ENCODE measurements around the gene SLC2A11.
A peak's percentile ranks its signal among the peaks of the same experiment; 100 is the strongest.

SLC2A11 gene

DNA sequence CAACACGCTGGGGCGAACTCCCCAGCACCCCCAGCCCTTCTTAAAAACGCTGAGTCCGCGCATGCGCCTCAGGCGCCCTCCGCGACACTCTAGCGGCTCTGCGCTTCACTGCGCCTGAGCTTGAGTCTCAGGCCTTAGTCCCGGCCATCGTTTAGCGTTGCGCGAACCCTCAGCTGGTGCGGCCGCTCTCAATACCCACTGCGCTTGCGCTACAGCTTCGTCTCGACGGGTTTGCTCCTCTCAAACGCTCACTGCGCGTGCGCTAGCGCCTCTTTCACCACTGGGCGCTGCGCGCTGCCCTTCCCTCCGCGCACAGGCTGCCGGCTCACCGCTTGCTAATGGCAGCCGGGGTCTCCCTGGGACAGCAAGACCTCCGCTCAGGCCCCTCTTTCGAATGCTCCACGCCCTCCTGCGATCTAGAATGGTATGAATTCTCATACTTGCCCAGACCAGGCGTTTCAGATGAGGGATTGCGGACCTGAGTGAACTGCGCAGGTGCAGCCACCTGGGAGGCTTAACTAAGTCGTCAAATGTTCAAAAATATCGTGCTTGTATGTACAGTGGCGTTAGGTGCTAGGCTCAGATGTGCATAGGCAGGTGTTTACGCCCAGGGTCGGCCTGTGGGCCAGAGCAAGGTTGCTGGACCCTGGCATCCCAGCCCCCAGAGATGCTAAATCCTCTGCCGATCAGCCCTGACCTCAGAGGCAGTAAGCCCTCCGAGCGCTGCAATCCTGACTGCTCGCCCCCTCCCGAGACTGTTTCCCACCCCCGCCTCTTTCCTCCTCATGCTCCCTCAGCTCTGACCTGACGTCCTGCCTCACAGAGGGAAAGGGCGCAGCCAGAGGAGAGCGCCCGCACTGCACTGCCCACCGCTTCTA is at the start of gene SLC2A11:
Gene SLC2A11 (plus strand): TSS at position 270 of the 878 bp plus-strand sequence. CDS start 125 bp downstream, at position 395.
- peak; percentile 97 for DNase-seq (ENCODE audit: low read depth in 2 of 2)

GRCh38 chr22:23812378-23812777 is 45.3 kb upstream of the SLC2A11 start:
- no peak for DNase-seq (ENCODE audit: low read depth in 2 of 2)
- TF ChIP-seq CTCF (IDR thresholded peaks at IDR 0.05; ENCODE audit: low read depth, low read length), result no peak
- no peak overlapping the region for H3K4me3 ChIP-seq (replicated peaks in 1 of 2; ENCODE audit: low read depth in 2 of 2, low read length in 2 of 2)

More for the DNA sequence above, at the start of gene SLC2A11:
- peak within 1 kb of the TSS; percentile 66 to 73 for H3K4me3 ChIP-seq (replicated peaks in 1 of 2; ENCODE audit: low read depth in 2 of 2, low read length in 2 of 2)
- TF ChIP-seq CTCF (IDR thresholded peaks at IDR 0.05; ENCODE audit: low read depth, low read length), result peak; percentile 36

GRCh38 chr22:23815541-23816155 is 42.0 kb upstream of the SLC2A11 start:
- TF ChIP-seq CTCF (IDR thresholded peaks at IDR 0.05; ENCODE audit: low read depth, low read length), result no peak

GRCh38 chr22:23816156-23816976 is 41.3 kb upstream of the SLC2A11 start:
- no peak for TF ChIP-seq CTCF (IDR thresholded peaks at IDR 0.05; ENCODE audit: low read depth, low read length)
- no peak for DNase-seq (ENCODE audit: low read depth in 2 of 2)
- H3K4me3 ChIP-seq (replicated peaks in 1 of 2; ENCODE audit: low read depth in 2 of 2, low read length in 2 of 2), result no peak overlapping the region

More at GRCh38 chr22:23815541-23816155, 42.0 kb upstream of the SLC2A11 start:
- no peak for DNase-seq (ENCODE audit: low read depth in 2 of 2)
- no peak overlapping the region for H3K4me3 ChIP-seq (replicated peaks in 1 of 2; ENCODE audit: low read depth in 2 of 2, low read length in 2 of 2)

- H3K4me3 ChIP-seq (replicated peaks in 1 of 2; ENCODE audit: low read depth in 2 of 2, low read length in 2 of 2), result no peak overlapping the region
- no peak for DNase-seq (ENCODE audit: low read depth in 2 of 2)
- no peak for TF ChIP-seq CTCF (IDR thresholded peaks at IDR 0.05; ENCODE audit: low read depth, low read length)
Measured at GRCh38 chr22:23817146-23817545, 40.5 kb upstream of the SLC2A11 start.

GRCh38 chr22:23818541-23818940 is 39.1 kb upstream of the SLC2A11 start:
- DNase-seq (ENCODE audit: low read depth in 2 of 2), result no peak
- no peak for TF ChIP-seq CTCF (IDR thresholded peaks at IDR 0.05; ENCODE audit: low read depth, low read length)
- no peak overlapping the region for H3K4me3 ChIP-seq (replicated peaks in 1 of 2; ENCODE audit: low read depth in 2 of 2, low read length in 2 of 2)
